Renal cortical epithelial cell (primary cell): ENCODE measurements around the gene CSPG4. TPM values are rescaled to one million over a fixed set of nuclear protein-coding genes. Genes with fewer than 3 reads are reported as not detected.
A peak's percentile ranks its signal among the peaks of the same experiment; 100 is the strongest.

ENCODE experiments used
- DNase-seq: peaks from one replicate; pipeline ENCODE4 v3.0.0-alpha.2; 2011; ENCODE audit warnings: low read depth
- total RNA-seq: library from RNA; depleted of rRNA; stranded (reverse); fragments of >200 nt; gene quantifications from 2 replicates; pipeline ENCODE4 v1.2.3, GENCODE V29; 2014

Gene CSPG4
- total RNA-seq, 1 donor from 2014 or later, result 0.35 TPM

DNA sequence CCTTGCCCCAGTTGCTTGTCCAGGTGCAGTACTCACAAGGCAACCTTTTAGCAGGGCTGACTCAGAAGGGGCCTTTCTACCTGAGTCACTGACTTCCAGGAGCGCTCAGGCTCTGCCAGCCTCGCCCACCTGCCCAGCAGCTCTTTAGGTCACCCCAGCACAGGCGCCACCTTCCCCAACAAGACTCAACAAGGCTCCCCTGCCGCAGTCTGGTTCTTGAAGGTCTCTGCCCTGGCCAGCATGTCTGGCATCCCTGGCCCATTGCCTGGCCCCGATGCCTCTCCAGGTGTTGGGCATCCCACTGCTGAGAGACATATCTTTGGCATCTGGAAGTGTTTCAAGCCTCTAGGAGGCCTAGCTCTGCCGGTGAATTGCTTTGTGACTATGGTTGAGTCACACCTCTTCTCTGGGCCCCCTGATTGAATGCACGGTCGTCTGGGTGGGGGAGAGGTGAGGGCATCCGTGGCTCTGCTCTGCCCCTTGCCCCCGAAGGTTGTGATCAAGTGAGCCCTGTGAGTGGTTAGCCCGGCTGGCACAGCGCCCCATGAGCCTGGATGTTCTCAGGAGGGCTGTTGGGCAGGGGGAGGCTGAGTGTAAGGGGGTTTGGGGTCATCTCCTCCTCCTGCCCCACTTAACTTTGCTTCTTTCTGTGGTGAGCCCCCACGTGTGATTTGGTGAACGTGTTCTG lies 43.3 kb downstream of the CSPG4 start:
- peak; percentile 65 for DNase-seq

DNA sequence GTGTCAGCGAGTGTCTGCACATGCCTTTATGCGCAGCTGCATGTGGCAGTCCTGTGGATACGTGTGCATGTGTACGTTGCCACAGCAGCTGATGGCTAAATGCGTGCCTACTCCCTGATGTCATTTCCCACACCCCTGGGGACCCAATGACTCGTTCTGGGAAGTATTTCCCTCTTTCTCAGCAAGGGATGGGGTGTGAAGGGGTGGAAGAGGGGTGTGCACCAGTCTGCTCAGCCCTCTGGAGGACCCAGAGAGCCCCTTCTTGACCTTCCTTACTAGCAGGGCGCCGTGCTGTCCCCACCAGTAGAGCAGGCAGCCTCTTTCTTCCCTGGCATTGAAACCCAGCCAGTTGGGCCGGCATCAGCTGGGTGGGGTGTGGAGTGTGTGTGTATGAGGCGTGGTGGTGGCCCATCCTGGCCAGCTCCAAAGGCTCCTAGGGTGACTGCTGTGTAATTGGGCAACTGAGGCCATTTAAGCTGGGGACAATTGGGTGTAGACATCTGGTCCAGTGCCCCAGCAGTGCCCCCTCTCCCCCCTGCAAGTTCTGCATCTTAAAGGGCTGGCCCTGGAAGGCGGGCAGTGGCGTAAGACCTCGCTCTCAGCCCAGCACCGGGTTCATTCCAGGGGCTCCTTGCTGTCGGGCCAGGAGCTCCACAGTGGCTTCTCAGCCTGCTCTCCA lies 45.7 kb downstream of the CSPG4 start:
- peak; percentile 86 for DNase-seq

DNA sequence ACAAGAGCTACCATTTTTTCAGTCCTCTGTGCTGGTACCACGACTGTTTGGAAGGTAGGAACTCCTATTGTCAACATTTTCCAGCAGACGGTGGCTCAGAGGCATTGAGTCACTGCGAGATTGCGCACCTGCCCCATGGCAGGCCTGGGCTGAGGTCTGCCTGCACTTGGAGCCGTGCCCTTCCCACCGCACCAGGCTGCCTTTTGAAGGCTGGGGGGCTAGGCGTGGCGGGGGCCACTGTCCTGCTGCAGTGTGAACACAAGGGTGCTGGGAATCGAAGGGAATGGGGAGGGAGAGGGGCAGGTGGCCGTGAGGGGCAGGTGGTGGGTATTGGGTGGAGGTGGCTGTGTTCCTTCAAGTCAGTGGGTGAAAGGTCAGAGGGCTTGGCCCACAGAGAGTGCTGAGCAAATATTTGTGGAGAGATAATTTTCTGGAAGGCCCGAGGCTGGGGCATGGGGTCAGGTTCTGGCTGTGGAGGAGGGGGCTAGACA lies 48.7 kb downstream of the CSPG4 start:
- no peak for DNase-seq

DNA sequence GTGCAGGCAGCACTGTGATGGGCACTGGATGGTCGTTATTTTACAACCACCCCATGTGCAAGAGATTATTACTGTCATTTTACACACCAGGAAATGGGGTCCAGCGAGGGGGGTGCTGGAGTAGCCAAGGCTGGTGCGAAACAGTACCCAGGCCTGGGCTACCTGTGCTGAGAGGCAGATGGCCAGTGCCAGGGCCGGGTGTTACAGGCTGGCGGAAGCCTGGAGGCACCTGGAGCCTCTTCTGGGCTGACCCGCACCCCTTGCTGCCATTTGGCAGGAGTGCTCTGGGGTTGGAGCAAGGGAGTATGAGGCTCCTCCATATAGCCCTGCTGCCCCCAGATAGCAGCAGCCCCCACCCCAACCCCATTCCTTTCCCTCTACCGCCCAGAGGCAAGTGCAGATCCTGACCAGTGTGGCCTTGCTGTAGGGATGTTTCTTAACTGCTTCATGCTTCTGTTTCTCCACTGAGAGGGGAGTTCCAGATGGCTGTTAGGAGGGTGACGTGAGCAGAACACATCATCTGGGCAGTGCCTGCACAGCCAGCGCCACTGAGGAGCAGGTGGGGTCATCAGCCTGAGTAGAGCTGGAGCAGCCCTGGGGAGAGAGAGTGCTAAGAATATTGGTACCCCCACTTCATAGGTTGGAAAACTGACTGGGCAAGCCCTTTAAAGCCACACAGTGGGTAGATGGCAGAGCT lies 49.7 kb downstream of the CSPG4 start:
- no peak for DNase-seq

DNA sequence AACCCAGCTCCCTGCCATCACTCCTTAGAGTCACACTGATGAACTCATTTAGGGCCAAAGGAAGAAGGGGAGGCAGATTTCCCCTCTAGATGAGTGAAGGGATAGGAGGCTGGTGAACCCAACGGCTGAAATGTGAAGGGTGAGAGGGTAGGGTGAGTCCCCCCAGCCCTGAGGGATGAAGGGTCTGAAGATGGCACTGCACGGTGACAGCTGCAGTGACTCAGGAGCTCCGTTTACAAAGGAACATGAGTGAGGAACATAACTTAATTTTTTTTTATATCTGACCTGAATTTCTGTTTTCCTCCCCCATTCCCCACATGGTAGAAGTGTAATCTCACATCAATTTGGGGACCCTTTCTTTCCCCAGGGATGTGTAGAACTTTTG lies 50.9 kb downstream of the CSPG4 start:
- DNase-seq, result no peak

DNA sequence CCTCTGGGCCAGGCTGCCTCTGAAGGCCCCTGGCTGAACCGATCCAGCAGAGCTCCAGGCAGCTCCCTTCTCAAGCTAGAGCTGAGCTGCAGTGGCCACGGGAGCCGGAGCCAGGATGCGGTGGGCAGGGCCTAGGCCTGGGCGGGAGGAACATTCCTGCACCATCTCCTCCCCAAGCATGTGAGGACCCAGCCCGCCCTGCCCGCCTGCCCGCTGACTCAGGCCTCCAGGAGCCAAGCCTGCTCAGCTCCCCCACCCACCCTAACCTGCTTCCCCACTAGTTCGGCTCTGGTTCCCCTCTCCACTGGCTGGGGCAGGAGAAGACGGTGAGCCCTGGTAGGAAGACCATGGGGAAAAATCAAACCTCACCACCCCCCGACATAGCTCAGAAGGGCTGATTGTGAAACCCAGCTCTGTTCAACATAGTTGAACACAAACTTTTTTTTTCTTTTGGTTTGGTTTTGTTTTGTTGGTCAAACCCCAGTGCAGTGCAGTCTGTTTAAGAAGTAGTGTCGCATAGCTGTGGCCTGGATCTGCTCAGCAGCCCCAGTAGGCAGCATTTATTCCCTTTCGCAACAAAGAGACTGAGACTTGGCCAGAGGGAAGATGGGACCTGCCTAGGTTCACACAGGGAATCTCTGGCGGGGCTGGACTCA lies 51.4 kb downstream of the CSPG4 start:
- DNase-seq, result peak; percentile 86

DNA sequence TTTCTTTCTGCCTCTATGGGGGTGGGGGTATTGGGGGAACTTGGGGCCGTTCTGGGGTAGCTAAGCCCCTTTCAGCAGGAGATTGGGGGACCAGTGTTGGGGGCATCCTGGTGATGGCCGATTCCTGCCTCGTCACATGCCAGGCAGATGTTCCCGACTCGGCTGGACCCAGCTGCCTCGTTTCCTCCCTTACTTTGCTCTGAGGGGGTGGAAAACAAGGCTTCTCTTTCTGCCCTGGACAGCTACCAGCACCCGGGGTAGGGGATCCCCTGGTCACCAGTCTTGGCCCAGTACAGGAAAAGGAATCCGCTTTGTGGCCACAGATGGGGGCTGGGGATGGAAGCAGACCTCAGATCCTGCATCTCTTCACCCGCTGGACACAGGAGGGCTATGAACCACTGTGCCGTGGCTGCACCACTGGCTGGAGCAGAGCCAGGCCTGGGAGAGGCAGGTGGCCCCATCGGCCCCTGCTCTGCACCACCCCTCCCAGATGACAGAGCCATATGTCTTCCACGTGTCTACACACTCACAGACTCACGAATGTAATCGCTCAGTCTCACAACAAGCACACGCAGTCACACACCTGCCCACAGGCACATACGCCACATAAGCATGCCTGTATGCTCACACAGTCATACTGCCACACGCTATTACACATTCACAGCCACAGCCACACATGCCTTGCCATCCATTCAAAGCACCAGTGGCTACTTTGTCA lies 52.6 kb downstream of the CSPG4 start:
- DNase-seq, result no peak

DNA sequence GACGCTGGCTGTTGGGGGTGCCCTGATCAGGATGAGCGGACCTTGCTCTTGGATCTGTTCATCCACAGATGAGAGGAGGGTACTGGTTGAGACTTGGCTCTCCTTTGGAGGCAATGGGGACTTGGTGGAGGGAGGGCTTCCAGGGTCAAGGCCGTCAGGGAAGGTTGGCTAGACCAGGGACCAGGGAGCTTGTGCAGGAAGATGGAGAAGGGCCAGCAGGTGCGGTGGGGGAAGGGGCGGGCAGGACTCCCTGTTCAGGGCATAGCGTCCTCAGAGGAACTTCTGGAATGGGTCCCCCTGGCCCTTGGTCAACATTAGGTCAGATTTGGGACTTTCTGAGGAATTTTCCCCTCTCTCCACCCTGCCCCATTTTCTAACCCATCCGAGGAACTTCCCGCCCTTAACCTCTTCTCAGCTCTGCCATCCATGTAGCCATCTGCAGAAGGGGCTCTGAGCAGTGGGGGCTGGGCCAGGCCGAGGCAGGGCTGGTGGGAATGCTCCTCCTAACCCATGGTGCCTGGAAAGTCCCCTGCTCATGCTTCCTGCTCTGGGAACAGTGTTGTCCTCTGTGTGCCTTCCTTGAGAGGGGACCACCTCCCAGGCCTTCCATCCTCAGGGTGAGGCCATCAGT lies 53.4 kb downstream of the CSPG4 start:
- no peak for DNase-seq

DNA sequence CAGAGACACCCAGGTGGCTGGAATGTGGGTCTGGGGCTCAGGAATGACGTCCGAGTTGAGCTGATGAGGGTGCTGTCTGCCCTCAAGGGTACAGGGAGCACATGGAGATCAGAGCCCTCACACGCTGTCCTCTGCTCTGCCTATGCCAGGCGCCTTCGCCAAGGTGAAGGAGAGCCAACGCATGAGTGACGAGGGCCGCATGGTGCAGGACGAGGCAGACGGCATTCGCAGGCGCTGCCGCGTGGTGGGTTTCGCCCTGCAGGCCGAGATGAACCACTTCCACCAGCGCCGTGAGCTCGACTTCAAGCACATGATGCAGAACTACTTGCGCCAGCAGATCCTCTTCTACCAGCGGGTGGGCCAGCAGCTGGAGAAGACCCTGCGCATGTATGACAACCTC lies 55.8 kb downstream of the CSPG4 start:
- no peak for DNase-seq

DNA sequence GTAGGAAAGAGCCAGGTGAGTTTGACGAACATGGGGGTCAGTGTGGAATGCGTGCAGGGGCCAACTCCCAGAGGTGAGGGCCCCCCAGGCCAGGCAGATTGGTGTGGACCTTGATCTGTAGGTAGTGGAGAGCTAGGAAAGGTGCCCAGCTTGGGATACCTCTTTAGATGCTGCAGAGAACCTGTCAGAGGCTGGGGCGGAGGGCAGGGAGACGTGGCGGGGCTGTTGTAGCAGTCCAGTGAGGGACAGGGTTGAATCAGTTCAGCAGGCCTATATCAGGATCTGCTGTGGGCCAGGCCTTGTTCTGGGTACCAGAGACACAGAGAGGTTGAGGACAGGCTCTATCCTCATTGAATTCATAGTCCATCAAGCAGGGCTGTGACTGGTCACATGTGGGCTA lies 56.3 kb downstream of the CSPG4 start:
- no peak for DNase-seq

DNA sequence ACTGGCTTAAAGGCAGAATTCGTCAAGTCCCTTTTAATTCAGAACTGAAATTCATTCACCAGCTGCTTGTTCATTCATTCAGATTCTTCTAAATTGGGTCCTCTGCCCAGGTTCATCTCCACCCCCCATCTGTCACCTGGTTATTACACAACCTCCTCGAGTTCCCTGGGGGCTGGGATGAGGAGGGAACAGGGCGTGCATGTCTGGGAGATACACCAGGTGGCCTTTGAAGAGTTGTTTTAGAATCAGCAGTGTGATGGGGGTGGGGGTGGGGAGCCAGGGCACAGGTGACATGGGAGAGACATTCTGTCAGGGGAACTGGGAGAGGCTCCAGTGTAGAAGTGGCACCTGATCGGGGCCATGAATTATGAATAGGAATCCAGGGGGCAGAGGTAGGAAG lies 56.7 kb downstream of the CSPG4 start:
- DNase-seq, result no peak

DNA sequence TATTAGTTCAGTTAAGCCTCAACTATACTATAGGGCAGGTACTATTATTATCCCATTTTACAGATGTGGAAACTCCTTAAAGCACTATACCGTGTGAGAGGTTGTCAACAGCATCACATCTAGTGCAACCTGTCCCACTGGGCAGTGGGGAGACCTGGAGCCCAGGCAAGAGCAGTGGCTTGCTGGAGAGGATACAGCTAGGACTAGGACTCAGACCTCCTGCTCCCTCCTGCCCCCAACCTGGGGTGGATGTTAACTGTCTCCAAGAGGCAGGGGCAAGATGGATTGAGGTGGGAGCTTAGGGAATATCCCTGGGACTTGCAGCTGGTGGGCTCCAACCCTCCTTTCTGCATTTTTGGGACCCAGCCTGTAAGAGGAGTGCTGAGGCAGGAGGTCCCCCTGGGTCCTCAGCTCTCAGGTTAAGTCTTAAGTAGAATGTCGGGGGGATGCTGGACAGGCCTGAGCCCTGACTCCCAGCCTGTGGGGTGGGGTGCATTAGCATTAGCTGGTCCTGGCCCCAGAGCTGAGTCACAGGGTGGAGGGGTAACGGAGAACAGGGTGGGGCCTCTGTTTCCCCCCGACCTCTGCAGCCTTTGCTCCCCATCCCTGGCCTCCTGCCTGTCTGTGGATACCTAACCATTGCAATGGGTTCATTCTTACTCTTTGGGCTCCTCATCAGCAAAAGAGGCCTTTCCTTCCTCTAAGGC lies 58.3 kb downstream of the CSPG4 start:
- no peak for DNase-seq

DNA sequence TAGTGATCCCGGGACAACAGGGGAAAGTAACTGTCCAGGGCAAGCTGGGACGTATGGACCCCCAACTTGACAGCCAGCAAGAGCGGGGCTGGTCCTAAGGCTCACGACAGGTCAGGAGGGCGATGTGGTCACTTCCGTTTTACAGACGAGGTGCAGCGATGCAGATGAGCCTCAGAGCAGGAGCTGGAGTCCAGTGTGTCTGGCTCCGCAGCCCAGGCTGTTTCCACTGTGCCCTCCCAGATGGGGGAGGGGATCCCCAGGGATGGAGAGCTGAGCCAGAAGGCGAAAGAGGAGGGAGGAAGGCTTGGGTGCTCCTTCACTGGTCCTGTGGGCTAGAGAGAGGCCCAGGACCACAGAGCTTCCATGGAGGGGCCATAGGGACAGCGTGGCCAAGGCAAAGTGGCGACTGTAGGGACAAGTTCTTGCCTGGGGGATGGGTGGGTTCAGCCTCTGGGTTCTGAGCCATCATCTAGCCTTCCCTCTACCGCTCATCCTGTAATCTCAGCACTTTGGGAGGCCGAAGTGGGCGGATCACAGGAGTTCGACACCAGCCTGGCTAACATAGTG lies 59.2 kb downstream of the CSPG4 start:
- no peak for DNase-seq

DNA sequence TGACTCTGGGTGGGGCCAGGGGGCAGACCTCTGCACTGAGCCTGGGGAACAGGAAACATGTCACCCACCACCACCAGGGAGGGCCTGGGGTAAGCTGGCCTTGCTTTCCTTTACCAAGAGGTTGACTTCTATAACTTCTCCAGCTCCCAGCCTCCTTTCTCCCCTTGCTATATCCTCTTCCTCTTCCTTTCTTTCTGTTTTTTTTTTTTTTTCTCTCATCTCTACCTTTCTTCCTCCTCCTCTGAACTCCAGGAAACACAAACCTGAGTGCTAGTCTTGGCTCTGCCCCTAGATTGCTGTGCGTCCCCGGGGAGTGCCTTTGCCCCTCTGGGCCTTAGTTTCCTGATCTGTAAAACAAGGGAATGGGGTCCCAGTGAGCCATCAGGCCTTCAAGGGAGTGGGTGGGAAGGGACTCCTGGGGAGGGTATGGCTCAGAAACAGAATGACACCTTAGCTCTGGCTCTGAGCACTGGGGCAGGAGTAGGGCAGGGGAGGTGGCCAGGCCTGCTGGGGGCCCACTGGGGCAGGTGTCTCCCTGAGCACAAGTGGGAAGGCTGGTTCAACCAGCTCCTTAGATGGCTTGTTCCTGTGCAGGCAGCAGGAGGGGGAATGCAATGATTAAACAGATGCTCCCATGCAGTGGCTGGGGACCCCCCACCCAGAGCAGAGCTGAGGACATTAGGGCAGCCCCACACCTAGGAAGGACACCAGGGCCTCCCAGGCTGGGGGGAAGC lies 60.7 kb downstream of the CSPG4 start:
- DNase-seq, result no peak

DNA sequence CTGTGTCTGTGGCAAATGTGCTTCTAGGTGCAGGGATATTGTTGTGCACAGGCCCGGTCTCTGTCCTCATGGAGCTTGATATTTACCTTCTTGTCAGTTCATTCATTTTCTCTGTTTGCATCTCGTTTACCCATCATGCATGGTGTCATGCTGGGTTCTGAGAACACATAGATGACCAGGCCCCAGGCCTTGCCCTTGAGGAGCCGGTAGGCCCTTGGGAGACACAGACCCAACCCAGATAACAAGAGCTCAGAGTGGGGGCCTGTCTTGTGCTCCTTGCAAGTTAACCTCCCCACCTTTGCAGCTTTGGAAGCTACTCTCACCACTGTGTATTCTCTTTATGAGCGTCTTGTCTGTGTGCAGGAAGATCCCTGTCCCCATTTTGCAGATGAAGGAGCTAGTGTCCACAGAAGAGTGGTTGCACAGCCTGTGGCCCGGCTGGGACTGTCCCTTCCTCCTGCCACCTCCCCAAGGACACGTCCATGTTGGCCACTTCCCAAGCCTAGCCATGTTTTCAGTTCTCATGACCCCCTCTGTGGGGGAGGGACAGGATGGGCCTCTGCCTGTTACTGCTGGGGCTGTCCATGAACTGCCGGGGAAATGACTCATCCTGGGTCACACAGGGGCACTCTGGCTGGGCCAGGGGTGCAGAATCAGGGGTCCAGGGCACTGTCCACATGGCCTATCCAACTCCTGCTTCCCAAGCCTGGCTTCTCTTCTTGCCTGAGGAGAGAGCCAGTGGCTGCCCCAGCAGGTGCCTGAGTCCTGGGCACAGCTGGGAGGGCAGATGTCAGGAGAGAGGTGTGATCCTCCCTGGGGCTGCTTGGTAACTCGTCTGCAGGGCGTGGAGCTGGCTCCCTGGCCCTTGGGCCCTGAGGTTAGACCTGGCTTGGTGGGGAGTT lies 61.5 kb downstream of the CSPG4 start:
- peak; percentile 26 for DNase-seq

DNA sequence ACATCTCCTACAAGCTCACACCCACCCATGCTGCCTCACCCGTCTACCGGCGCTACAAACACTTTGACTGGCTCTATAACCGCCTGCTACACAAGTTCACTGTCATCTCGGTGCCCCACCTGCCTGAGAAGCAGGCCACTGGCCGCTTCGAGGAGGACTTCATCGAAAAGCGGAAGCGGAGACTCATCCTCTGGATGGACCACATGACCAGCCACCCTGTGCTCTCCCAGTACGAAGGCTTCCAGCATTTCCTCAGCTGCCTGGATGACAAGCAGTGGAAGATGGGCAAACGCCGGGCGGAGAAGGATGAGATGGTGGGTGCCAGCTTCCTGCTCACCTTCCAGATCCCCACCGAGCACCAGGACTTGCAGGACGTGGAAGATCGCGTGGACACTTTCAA lies 62.8 kb downstream of the CSPG4 start:
- no peak for DNase-seq

DNA sequence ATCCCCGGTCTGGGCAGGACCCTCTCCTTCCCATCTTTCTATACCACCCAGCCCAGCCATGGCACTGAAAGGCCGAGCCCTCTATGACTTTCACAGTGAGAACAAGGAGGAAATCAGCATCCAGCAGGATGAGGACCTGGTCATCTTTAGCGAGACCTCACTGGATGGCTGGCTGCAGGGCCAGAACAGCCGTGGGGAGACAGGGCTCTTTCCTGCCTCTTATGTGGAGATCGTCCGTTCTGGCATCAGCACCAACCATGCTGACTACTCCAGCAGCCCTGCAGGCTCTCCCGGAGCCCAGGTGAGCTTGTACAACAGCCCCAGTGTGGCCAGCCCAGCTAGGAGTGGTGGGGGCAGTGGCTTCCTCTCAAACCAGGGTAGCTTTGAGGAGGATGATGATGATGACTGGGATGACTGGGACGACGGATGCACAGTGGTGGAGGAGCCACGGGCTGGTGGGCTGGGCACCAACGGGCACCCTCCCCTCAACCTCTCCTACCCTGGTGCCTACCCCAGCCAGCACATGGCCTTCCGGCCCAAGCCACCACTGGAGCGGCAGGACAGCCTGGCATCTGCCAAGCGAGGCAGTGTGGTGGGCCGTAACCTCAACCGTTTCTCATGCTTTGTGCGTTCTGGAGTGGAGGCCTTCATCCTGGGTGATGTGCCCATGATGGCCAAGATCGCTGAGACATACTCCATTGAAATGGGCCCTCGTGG lies 63.4 kb downstream of the CSPG4 start:
- DNase-seq, result no peak
